ENCODE results near the gene SLC38A8. TPM values are rescaled to one million over a fixed set of nuclear protein-coding genes. Genes with fewer than 3 reads are reported as not detected.

The SLC38A8 gene
- total RNA-seq, 4 donors from 2014 or later = not detected

DNA sequence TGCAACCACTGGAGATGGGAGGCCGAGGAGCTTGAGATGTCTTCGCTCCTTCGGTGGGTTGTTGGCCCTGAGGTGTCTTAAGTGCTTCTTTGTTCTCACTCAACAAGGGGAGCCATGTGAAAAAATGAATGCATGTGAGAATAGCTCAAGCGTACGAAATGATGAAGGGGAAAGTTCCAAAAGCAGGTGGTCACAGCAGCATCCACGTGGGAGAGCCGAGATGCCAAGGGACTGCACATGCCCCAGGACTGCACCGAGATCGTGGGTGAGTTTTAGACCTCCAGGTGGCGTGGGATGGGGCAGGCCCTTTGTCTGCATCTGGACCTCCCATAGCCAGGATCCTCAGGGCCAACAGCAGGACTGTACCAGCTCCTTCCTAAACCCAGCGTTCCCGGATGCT is 8.1 kb downstream of the SLC38A8 start:
- DNase-seq (ENCODE audit: low spot score in 2 of 2) = no peak
- Histone ChIP-seq H3K4me3 (no peak overlapping the region), H3K27ac (no peak overlapping the region), H3K4me1 (no peaks in the 10 kb centered on the region), H3K27me3 (no peaks in the 10 kb centered on the region), H3K9me3 (peaks cover 0 to 24% (median 0%) of the 10 kb centered on the region in 4 donors), H3K36me3 (no peaks in the 10 kb centered on the region)
- 87 to 89% methylated on average over 12 of the region's 12 CpGs for WGBS, 2 donors
- no peak for TF ChIP-seq POLR2A (IDR thresholded peaks at IDR 0.05)
- TF ChIP-seq EP300 (IDR thresholded peaks at IDR 0.05) = no peak
- TF ChIP-seq, protein P1, sequence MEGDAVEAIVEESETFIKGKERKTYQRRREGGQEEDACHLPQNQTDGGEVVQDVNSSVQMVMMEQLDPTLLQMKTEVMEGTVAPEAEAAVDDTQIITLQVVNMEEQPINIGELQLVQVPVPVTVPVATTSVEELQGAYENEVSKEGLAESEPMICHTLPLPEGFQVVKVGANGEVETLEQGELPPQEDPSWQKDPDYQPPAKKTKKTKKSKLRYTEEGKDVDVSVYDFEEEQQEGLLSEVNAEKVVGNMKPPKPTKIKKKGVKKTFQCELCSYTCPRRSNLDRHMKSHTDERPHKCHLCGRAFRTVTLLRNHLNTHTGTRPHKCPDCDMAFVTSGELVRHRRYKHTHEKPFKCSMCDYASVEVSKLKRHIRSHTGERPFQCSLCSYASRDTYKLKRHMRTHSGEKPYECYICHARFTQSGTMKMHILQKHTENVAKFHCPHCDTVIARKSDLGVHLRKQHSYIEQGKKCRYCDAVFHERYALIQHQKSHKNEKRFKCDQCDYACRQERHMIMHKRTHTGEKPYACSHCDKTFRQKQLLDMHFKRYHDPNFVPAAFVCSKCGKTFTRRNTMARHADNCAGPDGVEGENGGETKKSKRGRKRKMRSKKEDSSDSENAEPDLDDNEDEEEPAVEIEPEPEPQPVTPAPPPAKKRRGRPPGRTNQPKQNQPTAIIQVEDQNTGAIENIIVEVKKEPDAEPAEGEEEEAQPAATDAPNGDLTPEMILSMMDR (IDR thresholded peaks at IDR 0.05) = no peak

DNA sequence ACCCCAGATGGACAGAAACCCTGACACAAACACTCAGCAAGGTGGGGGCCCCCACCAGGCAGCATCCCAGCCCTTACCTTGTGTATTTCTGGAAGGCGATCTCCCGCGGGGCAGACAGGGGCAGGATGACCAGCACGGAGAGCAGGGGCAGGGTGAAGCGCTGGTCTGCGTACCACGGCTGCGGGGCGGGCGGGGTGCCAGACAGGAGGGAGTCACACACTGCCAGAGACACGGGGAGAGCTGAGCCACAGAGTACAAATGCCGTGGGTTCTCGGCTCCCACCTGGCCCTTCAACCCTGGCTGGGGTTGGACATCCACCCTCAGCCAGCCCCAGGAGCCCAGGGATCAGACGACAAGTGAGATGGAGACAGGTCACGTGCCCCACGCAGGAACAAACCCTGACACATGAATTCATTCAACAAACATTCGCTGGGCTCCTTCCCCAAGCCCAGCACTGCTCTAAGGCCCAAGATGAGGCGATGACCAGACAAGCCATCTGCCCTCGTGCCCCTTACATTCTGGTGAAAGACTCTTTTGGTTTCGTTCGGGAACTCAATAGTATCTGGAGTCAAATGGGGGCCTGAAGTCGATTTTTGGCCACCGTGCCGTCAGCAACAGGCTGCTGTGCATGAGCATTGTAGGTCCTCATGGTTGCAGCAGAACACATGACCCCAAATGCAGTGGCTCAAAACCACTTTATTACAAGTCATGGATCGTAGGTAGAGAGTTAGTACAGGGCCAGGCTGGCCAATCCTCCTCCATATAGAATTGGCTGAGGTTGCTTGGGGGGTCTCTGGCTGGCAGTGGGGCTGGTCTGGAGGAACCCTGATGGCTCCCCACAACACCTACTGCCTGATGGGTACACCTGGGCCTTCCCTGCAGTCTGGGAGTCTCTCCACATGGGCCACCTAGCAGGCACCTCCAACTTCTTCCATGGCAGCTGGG is 9.1 kb downstream of the SLC38A8 start:
- Histone ChIP-seq H3K4me3 (no peak overlapping the region), H3K36me3 (no peaks in the 10 kb centered on the region), H3K27ac (no peak overlapping the region), H3K27me3 (no peaks in the 10 kb centered on the region), H3K4me1 (no peaks in the 10 kb centered on the region), H3K9me3 (peaks cover 0 to 24% (median 0%) of the 10 kb centered on the region in 4 donors)
- DNase-seq (ENCODE audit: low spot score in 2 of 2) = no peak
- TF ChIP-seq, protein P1 (IDR thresholded peaks at IDR 0.05) = no peak
- TF ChIP-seq EP300 (IDR thresholded peaks at IDR 0.05) (no peak), POLR2A (IDR thresholded peaks at IDR 0.05) (no peak)
- WGBS, 2 donors = 81 to 85% methylated on average over 25 of the region's 25 CpGs

GRCh38 chr16:84032458-84033178 is 10.0 kb downstream of the SLC38A8 start:
- Histone ChIP-seq H3K27me3 (no peaks in the 10 kb centered on the region), H3K9me3 (peaks cover 0 to 24% (median 0%) of the 10 kb centered on the region in 4 donors), H3K27ac (no peak overlapping the region), H3K4me1 (no peaks in the 10 kb centered on the region), H3K36me3 (no peaks in the 10 kb centered on the region), H3K4me3 (no peak overlapping the region)
- no peak for DNase-seq (ENCODE audit: low spot score in 2 of 2)
- TF ChIP-seq POLR2A (IDR thresholded peaks at IDR 0.05) = no peak
- no peak for TF ChIP-seq EP300 (IDR thresholded peaks at IDR 0.05)
- TF ChIP-seq, protein P1 (IDR thresholded peaks at IDR 0.05) = no peak
- 56 to 61% methylated on average over 15 of the region's 15 CpGs for WGBS, 2 donors

DNA sequence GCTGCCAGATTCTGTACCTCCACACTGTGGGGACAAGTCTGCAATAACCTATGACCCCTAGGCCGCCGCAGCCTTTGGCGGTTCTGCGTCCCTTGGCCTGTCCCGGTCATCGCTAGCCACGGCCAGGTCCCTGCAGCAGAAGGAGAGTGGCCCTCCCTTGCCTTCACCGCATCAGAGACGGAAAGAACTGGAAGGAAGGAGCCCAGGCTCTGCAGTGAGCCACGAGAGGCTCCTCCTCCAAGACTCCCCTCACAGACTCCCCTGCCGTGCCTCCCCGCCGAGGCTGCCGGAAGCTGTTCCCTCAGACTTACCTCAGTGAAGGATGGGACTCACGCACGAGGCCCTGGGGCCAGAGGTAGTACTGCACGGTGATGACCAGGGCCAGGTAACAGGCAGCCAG is 11.0 kb downstream of the SLC38A8 start:
- peaks cover 0 to 18% (median 0%) of the 10 kb centered on the region in 4 donors for H3K9me3 ChIP-seq
- WGBS, 2 donors = 84 to 90% methylated on average over 10 to 17 of the region's 17 CpGs

More for the DNA sequence above, 11.0 kb downstream of the SLC38A8 start:
- Histone ChIP-seq H3K4me1 (no peaks in the 10 kb centered on the region), H3K36me3 (no peaks in the 10 kb centered on the region), H3K4me3 (no peak overlapping the region), H3K27ac (no peak overlapping the region), H3K27me3 (no peaks in the 10 kb centered on the region)
- TF ChIP-seq, protein P1 (IDR thresholded peaks at IDR 0.05) = no peak
- TF ChIP-seq POLR2A (IDR thresholded peaks at IDR 0.05) = no peak
- no peak for DNase-seq (ENCODE audit: low spot score in 2 of 2)
